GM23338 (cell line): ENCODE results near the gene DNAJC13. TPM values are rescaled to one million over a fixed set of nuclear protein-coding genes. Genes with fewer than 3 reads are reported as not detected.

Source experiments
- ATAC-seq: fragments of 200-7000 bp; cut with Tn5 transposase; 3 replicates; pipeline ENCODE4 v1.9.1; 2020
- DNase-seq: peaks from one replicate; pipeline ENCODE4 v3.0.0-alpha.2; 2015; ENCODE audit warnings: low spot score
- H2AFZ ChIP-seq: fragments of 200-600 bp; sonication (generic); 2 replicates; pipeline ENCODE4 v1.8.0; 2016; ENCODE audit warnings: antibody characterized with exemption, mild to moderate bottlenecking, moderate library complexity
- H3F3A ChIP-seq: fragments of 200-600 bp; sonication (generic); replicated peaks from 2 replicates; pipeline ENCODE4 v1.8.0; 2017; ENCODE audit warnings: antibody characterized with exemption, mixed run types, low read depth
- H3K27ac ChIP-seq: fragments of 200-600 bp; sonication (generic); 2 replicates; pipeline ENCODE4 v1.6.1; 2016; ENCODE audit warnings: low read depth
- H3K27me3 ChIP-seq: fragments of 200-600 bp; sonication (generic); 2 replicates; pipeline ENCODE4 v1.8.0; 2016; ENCODE audit warnings: mild to moderate bottlenecking, mixed run types, moderate library complexity; ENCODE audit not compliant: insufficient read depth
- H3K36me3 ChIP-seq: fragments of 200-600 bp; sonication (generic); 2 replicates; pipeline ENCODE4 v1.8.0; 2016; ENCODE audit warnings: mild to moderate bottlenecking; ENCODE audit not compliant: insufficient read depth
- H3K4me1 ChIP-seq: fragments of 200-600 bp; sonication (generic); 2 replicates; pipeline ENCODE4 v1.8.0; 2016; ENCODE audit warnings: mild to moderate bottlenecking, moderate library complexity; ENCODE audit not compliant: insufficient read depth
- H3K4me2 ChIP-seq: fragments of 200-600 bp; sonication (generic); 2 replicates; pipeline ENCODE4 v1.7.1; 2017; ENCODE audit warnings: mixed run types
- H3K4me3 ChIP-seq: fragments of 200-600 bp; sonication (generic); 2 replicates; pipeline ENCODE4 v1.6.1; 2016; ENCODE audit warnings: mixed run types
- H3K79me2 ChIP-seq: fragments of 200-600 bp; sonication (generic); replicated peaks from 2 replicates; pipeline ENCODE4 v1.8.0; 2017; ENCODE audit warnings: mild to moderate bottlenecking; ENCODE audit not compliant: insufficient read depth
- H3K9me2 ChIP-seq: fragments of 200-600 bp; sonication (generic); 2 replicates; pipeline ENCODE4 v1.8.0; 2017; ENCODE audit not compliant: insufficient read depth
- H4K20me1 ChIP-seq: fragments of 200-600 bp; sonication (generic); replicated peaks from 2 replicates; pipeline ENCODE4 v1.8.0; 2017; ENCODE audit warnings: mild to moderate bottlenecking; ENCODE audit not compliant: insufficient read depth
- H3K27ac Mint-ChIP-seq: 2 replicates; pipeline ENCODE4 v1.8.0; 2020; ENCODE audit warnings: inconsistent platforms, mild to moderate bottlenecking, moderate library complexity, mixed read lengths
- H3K27me3 Mint-ChIP-seq: 3 replicates; pipeline ENCODE4 v1.8.0; 2022; ENCODE audit warnings: low read depth, mild to moderate bottlenecking, moderate library complexity, mixed read lengths, inconsistent platforms; ENCODE audit not compliant: insufficient read depth, poor library complexity
- H3K36me3 Mint-ChIP-seq: 3 replicates; pipeline ENCODE4 v1.8.0; 2021; ENCODE audit warnings: low read depth, mild to moderate bottlenecking, inconsistent platforms, moderate library complexity, mixed read lengths
- H3K4me1 Mint-ChIP-seq: 3 replicates; pipeline ENCODE4 v1.8.0; 2020; ENCODE audit warnings: mild to moderate bottlenecking, inconsistent platforms, mixed read lengths
- H3K4me3 Mint-ChIP-seq: 3 replicates; pipeline ENCODE4 v1.8.0; 2021; ENCODE audit warnings: moderate library complexity, mild to moderate bottlenecking, inconsistent platforms, mixed read lengths
- H3K9me3 Mint-ChIP-seq: 3 replicates; pipeline ENCODE4 v1.8.0; 2020; ENCODE audit warnings: moderate library complexity, mild to moderate bottlenecking, inconsistent platforms, mixed read lengths
- CREB1 ChIP-seq: fragments of 250-450 bp; sonication (Bioruptor Pico); IDR thresholded peaks from 2 replicates; pipeline ENCODE4 v1.5.0; 2020; ENCODE audit warnings: low read depth, mild to moderate bottlenecking, moderate library complexity
- EZH2 ChIP-seq: fragments of 200-600 bp; sonication (generic); IDR thresholded peaks from one replicate; pipeline ENCODE4 v1.8.0; 2017; ENCODE audit warnings: antibody characterized with exemption, mild to moderate bottlenecking, low read depth; ENCODE audit not compliant: unreplicated experiment
- EZH2phosphoT487 ChIP-seq: fragments of 200-600 bp; sonication (generic); IDR thresholded peaks from one replicate; pipeline ENCODE4 v1.8.1; 2018; ENCODE audit warnings: antibody characterized with exemption; ENCODE audit not compliant: unreplicated experiment
- JUNB ChIP-seq: IDR thresholded peaks from one replicate; pipeline ENCODE4 v1.6.1; 2016; ENCODE audit warnings: antibody characterized with exemption; ENCODE audit not compliant: unreplicated experiment
- NANOG ChIP-seq: IDR thresholded peaks from 2 replicates; pipeline ENCODE4 v1.6.1; 2016; ENCODE audit warnings: antibody characterized with exemption, borderline replicate concordance
- POLR2AphosphoS5 ChIP-seq: IDR thresholded peaks from 2 replicates; pipeline ENCODE4 v1.6.1; 2016; ENCODE audit warnings: antibody characterized with exemption, low read depth
- REST ChIP-seq: IDR thresholded peaks from one replicate; pipeline ENCODE4 v1.6.1; 2018; ENCODE audit warnings: antibody characterized with exemption; ENCODE audit not compliant: unreplicated experiment
- STAT1 ChIP-seq: IDR thresholded peaks from one replicate; pipeline ENCODE4 v1.6.1; 2016; ENCODE audit warnings: antibody characterized with exemption; ENCODE audit not compliant: unreplicated experiment
- ZNF114 ChIP-seq: fragments of 250-450 bp; sonication (Bioruptor Pico); IDR thresholded peaks from 2 replicates; pipeline ENCODE4 v1.5.0; 2020; ENCODE audit warnings: mild to moderate bottlenecking, moderate library complexity
- ZNF331 ChIP-seq: fragments of 250-450 bp; sonication (Bioruptor Pico); IDR thresholded peaks from 2 replicates; pipeline ENCODE4 v1.5.0; 2020; ENCODE audit warnings: low read depth, mild to moderate bottlenecking, moderate library complexity
- ZNF462 ChIP-seq: fragments of 250-450 bp; sonication (Bioruptor Pico); IDR thresholded peaks from 2 replicates; pipeline ENCODE4 v1.5.0; 2020; ENCODE audit warnings: mild to moderate bottlenecking, moderate library complexity
- polyA plus RNA-seq: library from polyadenylated mRNA; unstranded; fragments of >200 nt; fragmentation: Nextera tagmentation; extraction: Ambion mirVana; gene quantifications from 2 replicates; pipeline ENCODE4 v1.2.1, GENCODE V29; 2016
- total RNA-seq: library from RNA; depleted of rRNA; stranded (reverse); fragments of >200 nt; shearing (Covaris generic); gene quantifications from 2 replicates; pipeline ENCODE4 v1.2.3, GENCODE V29; 2014
- TF ChIP-seq, protein P1 (sequence below), 2 experiments: fragments of 200-600 bp in 1 of 2; sonication (generic) in 1 of 2; conservative IDR thresholded peaks; 2 replicates each; pipeline versions ENCODE4 v1.5.1 to v1.6.1; 2016 to 2017; ENCODE audit warnings: antibody characterized with exemption in 2 of 2, low read depth in 2 of 2, mild to moderate bottlenecking in 2 of 2, moderate library complexity in 1 of 2
- TF ChIP-seq, protein P2 (sequence below): IDR thresholded peaks from 2 replicates; pipeline ENCODE4 v1.6.1; 2016; ENCODE audit warnings: antibody characterized with exemption

DNAJC13 gene
- total and polyA plus RNA-seq, 2 experiments from 2014 or later, result 8.3 to 33.6 TPM

- DNase-seq (no peak), ATAC-seq (no peak)
- Mint-ChIP-seq H3K4me3 (no peak overlapping the region), H3K9me3 (no peaks in the 10 kb centered on the region), H3K27me3 (no peaks in the 10 kb centered on the region), H3K36me3 (no peaks in the 10 kb centered on the region), H3K27ac (no peak overlapping the region), H3K4me1 (no peaks in the 10 kb centered on the region)
- no peak overlapping the region for H3K27ac ChIP-seq
- no peaks in the 10 kb centered on the region for H4K20me1 ChIP-seq
- no peak overlapping the region for H3K4me2 ChIP-seq
- H3K4me3 ChIP-seq, result no peak overlapping the region
- H3K79me2 ChIP-seq, result no peaks in the 10 kb centered on the region
- H3K27me3 ChIP-seq, result no peaks in the 10 kb centered on the region
- TF ChIP-seq JUNB (no peak), ZNF114 (no peak), STAT1 (no peak), EZH2phosphoT487 (no peak), ZNF331 (CRISPR knock-in tag) (no peak), REST (no peak), POLR2AphosphoS5 (no peak), ZNF462 (CRISPR knock-in tag) (no peak), EZH2 (no peak), CREB1 (CRISPR knock-in tag) (no peak), NANOG (no peak)
- TF ChIP-seq, protein P1, sequence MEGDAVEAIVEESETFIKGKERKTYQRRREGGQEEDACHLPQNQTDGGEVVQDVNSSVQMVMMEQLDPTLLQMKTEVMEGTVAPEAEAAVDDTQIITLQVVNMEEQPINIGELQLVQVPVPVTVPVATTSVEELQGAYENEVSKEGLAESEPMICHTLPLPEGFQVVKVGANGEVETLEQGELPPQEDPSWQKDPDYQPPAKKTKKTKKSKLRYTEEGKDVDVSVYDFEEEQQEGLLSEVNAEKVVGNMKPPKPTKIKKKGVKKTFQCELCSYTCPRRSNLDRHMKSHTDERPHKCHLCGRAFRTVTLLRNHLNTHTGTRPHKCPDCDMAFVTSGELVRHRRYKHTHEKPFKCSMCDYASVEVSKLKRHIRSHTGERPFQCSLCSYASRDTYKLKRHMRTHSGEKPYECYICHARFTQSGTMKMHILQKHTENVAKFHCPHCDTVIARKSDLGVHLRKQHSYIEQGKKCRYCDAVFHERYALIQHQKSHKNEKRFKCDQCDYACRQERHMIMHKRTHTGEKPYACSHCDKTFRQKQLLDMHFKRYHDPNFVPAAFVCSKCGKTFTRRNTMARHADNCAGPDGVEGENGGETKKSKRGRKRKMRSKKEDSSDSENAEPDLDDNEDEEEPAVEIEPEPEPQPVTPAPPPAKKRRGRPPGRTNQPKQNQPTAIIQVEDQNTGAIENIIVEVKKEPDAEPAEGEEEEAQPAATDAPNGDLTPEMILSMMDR (conservative IDR thresholded peaks at IDR 0.05; ENCODE audit: low read depth in 2 of 2), result no peak
- TF ChIP-seq, protein P2, sequence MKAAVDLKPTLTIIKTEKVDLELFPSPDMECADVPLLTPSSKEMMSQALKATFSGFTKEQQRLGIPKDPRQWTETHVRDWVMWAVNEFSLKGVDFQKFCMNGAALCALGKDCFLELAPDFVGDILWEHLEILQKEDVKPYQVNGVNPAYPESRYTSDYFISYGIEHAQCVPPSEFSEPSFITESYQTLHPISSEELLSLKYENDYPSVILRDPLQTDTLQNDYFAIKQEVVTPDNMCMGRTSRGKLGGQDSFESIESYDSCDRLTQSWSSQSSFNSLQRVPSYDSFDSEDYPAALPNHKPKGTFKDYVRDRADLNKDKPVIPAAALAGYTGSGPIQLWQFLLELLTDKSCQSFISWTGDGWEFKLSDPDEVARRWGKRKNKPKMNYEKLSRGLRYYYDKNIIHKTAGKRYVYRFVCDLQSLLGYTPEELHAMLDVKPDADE, result no peak
- no peaks in the 10 kb centered on the region for H3K36me3 ChIP-seq
- H2AFZ ChIP-seq, result no peak overlapping the region
- no peaks in the 10 kb centered on the region for H3K4me1 ChIP-seq
- no peaks in the 10 kb centered on the region for H3F3A ChIP-seq
- H3K9me2 ChIP-seq, result no peaks in the 10 kb centered on the region
These were observed 13.0 kb upstream of the DNAJC13 start for GRCh38 chr3:132404276-132404675.
